GM19193 (cell line): ENCODE results near the gene CHRNA5.

Source experiments
- POLR2A ChIP-seq: IDR thresholded peaks from 4 replicates; pipeline ENCODE4 v1.6.1; 2011; ENCODE audit not compliant: insufficient read depth, insufficient read length; ENCODE audit errors: extremely low read depth

The CHRNA5 gene

DNA sequence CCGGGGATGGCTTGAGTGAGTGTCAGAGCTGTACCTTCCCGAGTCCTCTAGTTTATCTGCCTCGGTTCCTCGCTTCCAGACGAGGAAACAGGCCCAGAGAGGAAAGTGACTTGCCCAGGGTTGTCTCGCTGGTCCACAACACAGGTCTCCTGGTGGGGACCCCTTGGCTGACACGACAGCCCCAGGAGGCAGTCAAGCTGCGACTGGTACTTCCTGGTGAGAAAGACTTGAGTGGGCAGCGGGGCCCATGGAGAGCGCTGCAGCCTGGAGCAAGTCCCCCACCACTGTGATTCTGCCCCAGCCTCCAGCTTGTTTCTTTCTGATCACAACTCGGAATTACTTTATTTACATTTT is 600 bp upstream of the CHRNA5 start:
- no peak for TF ChIP-seq POLR2A

DNA sequence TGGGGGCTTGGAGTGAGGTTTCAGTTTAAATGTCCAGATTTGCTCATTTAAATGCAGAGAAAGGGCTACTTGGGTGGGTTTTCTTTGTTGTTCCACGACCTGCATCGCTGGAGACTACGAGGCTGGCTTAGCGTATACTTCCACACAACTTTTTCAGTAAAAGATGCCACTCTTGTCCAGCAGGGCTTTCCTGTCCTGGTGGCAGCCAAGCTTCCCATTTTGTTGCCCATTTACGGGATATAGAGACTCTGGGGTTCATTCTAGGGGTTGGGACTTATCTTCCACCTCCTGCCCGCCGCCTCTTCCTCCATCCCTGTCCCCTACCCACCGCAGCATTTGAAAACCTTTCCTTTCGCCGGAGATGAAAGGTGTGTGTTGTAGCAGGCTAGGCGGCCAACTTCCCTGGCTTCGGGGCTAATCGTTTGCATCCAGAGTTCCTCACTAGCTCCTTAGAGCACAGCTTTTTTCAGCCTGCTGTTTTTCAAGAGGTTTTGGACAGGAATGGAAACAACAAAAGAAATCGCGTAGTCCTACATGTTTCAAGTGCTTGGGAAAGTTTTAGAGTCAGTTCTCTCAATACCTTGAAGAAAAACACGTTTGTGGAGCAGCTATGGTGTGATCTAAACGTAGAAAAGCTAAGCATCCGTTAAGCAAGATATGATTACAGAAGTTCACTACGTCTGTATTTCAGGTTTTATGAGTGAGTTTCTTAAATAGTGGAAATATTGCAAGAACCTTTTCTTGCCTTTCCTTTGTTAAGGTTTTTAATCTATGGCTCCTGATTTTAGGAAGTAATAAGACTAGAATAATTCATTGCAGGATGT is 843 bp downstream of the CHRNA5 start:
- no peak for TF ChIP-seq POLR2A

DNA sequence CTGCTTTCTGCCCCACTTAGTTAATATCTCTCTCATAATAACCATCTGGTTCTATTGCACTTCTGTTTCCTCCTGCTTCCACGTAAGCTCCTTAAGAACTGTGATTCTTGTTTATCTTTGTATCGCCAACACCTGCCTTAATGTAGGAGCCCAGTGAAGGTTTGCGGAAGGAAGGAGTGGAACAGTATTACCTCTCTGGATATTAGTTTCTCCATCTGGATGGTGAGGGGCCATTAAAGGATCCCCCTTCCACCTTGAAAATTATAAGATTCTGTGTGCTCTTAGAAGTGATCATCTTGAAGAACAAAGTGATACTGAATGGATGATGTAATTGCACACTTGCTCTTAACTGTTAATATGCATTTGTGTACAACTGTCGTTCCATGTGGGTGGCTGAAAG is 2.2 kb downstream of the CHRNA5 start:
- no peak for TF ChIP-seq POLR2A

DNA sequence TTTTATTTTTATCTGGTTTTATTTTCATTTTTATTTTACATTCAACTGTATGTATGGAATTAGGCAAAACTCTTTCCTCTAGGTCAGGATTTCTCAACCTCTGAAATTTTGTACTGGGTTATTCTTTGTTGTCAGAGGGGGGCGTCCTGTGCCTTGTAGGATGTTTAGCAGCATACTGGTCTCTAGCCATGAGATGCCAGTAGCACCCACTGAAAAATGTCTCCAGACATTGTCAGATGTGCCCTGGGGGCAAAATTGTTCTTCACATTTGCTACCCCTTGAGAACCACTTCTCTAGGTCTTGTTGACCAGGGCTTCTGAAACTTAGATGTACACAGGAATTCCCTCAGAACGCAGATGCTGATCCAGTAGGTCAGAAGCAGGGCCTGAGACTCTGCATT is 5.4 kb downstream of the CHRNA5 start:
- no peak for TF ChIP-seq POLR2A

DNA sequence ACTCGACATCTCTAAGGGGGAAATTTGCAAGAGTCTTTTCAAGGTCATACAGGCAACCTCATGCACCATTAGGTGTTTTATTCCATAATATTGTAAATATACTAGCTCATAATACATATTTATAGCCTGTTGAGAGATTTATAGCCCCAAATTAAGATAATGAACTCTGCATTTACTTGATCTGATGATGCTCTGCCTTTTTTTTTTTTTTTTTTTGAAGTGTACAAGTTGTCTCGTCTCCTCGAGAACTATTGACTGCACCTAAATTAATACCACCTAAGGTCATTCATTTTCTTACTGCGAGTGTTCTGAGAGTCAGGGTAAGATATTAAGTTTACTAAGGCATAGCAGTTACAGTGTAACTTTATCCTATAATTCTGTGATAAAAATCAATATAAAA is 6.1 kb downstream of the CHRNA5 start:
- TF ChIP-seq POLR2A = no peak

DNA sequence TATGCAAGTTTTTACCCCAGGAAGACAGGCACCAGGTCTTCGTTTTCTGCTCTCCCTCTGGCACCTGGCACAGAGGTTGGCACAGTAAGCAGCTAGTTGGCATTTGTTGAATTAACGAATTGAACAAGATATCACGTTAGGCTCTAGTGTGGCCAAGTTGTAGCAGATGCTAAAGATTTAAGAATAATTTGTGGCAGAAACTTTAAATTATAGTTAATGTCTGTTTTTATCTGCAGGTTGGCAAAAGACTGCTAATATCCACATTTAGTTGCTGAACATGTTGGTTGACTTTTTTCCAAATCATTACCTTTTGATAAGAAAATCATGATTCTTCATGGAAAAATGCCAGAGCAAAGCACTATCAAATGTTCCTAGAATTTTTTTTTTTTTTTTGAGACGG is 8.1 kb downstream of the CHRNA5 start:
- no peak for TF ChIP-seq POLR2A

DNA sequence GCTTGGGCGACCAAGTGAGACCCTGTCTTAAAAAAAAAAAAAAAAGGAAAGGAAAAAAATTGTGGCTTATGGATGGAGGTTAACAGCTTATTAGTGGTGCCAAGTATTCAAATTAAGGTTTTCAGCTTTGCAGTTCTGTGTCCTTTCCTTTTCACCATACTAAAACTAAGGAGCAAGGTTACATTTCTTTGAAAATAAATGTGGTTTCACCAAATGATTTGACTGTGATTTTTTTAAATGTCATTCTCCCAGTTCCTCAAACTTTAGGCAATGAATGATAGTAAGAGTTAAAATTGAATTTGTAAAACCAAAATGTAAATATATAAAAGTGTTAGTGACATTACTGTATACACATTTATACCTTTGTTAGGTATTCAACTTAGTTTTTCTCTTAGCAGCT is 9.6 kb downstream of the CHRNA5 start:
- TF ChIP-seq POLR2A = no peak

DNA sequence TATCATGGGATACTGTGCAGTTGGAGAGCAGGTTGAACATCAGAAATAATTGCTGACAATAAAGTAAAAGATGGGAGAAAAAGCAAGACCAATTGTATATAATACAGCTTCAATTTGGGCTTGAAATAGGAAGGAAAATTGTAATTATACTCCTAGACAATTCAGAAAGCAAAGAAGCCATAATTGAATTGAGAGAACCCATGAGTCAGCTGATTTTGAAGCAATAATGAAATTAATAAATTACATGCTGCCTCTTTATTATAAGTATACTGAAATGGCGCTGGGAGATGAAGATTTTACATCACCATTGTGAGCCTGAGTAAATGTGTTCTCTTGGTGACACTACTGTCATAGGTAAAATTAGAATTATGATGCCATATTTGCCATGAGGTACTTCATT is 32.3 kb downstream of the CHRNA5 start:
- TF ChIP-seq POLR2A = no peak

DNA sequence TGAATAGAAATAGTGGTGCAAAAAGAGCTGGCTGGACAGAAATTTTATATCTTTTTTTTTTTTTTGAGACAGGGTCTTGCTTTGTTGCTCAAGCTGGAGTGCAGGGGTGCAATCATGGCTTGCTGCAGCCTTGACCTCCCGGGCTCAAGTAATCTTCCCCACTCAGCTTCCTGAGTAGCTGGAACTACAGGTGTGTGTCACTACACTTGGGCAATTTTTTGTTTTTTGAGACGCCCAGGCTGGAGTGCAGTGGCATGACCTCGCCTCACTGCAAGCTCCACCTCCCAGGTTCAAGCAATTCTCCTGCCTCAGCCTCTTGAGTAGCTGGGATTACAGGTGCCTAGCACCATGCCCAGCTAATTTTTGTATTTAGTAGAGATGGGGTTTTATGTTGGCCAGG is 33.0 kb downstream of the CHRNA5 start:
- TF ChIP-seq POLR2A = no peak

DNA sequence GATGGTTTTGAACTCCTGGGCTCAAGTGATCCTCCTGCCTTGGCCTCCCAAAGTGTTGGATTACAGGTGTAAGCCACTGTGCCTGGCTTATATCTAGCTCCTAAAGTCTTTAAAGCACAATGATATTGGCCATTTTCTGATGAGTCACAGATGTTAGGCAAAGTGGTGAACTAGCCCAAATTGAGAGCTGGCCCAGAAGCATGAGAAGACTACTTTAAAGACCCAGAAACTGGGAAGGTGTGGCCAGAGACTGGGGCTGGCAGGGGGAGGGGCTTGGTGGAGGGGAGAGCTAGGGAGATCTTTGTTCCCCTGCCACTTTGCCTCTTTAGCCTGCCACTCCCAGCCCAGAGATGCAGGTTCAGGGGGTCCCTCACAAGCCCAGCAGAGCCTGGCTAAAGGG is 33.9 kb downstream of the CHRNA5 start:
- no peak for TF ChIP-seq POLR2A

DNA sequence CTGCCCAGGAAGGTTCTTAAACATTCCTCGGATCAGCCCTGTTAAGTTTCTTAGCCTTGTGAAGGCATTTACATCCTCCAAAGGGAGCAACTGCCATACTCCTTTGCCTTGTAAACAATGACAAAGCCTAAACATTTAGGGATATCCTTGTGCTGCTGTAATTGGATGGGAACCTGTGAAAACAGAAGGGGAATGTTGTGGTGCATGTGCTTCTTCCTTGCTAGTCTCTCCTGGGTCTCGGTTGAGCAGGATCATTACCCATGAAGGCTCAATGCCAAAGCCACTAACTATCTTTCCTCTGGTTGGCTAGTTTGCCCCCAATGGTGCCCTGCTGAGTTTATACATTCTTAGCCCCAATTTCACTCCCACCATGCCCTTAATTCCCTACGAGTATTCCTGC is 38.1 kb downstream of the CHRNA5 start:
- TF ChIP-seq POLR2A = no peak

DNA sequence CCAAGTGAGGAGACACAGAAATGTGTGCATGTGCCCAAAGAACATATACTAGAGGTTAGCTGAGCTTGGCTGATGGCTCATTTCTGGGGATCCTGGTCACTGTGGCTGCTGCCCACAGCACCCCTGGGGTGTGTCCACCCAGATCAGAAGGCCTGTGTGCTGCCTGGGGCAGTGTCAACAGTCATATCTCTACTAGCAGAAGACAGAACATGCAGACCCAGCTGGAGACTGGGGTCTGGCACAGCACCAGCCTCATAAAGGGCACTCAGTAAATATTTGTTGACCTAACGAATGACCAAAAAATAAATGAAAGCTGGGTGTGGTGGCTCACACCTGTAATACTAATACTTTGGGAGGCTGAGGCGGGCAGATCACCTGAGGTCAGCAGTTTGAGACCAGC is 39.1 kb downstream of the CHRNA5 start:
- no peak for TF ChIP-seq POLR2A

DNA sequence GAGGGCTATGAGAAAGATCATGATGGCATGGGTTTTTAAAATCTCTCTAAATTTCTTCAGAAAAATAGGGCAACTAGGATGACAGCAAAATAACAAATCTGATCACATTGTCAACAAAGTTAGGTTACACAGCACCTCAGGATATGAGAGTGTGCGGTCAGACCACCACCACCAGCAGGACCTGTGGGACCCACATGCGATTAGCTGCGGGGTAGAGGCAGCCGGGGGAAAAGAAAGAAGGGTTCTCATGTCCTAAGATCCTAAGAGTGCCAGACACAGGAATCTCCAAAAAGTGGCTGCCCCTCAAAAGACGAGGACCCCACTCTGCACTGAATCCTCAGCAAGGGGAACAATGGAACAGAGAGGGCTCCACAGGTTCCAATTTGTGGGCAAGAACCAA is 39.9 kb downstream of the CHRNA5 start:
- no peak for TF ChIP-seq POLR2A

DNA sequence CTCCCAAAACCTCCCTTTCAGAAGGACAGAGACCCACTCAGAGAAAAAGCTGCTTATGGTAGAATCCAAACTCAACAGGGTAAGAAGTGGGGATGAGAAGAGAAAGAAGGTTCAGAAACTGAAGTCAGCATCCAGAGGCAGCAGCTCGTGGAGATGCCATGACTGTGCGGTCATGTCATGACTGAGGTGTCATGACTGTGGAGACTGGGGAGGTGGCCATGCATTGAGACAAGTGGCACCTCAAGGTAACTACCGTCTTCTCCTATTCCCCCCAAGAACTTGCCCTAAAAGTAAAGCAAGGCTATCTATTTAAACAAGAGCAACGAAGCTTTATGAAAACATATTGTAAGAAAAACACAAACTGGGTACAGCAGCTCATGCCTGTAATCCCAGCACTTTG is 40.4 kb downstream of the CHRNA5 start:
- no peak for TF ChIP-seq POLR2A

DNA sequence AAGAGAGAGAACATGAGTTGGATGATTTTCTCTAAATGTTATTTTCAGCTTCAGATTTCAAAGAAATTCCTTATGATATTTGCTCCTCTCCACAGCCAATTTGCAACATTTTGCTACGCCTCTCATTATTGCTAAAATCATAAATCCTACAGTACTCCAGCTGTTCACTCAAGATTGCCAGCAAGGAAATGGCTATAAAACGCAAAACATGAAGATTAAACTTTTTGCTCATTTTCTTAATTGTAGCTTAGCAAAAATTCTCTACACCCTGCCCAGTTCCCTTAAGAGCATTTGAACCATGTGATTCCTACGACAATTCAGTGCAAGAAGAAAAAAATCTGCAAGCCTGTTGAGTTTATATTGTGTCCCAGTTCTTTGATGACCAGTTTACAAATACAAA is 48.7 kb downstream of the CHRNA5 start:
- no peak for TF ChIP-seq POLR2A

DNA sequence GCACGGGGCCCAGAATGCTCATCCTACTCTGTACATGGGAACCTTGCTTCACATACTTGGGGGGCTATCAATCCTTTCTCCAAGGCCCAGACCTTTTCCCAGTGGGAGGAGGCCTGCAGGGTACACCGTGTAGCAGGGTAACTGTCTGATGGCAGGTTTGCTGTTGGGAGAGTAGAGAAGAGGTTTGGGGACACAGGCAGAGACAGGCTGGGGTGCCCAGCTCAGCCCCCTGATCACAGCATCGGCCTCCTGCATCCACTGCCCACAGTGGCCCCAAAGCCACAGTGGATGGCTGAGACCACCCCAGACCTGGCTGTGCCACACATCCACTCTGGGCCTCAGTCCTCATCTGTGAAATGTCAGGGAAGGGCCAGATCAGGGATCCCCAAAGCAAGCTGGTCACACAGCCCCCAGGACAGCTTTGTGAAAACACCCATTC is 49.9 kb downstream of the CHRNA5 start:
- TF ChIP-seq POLR2A = no peak

DNA sequence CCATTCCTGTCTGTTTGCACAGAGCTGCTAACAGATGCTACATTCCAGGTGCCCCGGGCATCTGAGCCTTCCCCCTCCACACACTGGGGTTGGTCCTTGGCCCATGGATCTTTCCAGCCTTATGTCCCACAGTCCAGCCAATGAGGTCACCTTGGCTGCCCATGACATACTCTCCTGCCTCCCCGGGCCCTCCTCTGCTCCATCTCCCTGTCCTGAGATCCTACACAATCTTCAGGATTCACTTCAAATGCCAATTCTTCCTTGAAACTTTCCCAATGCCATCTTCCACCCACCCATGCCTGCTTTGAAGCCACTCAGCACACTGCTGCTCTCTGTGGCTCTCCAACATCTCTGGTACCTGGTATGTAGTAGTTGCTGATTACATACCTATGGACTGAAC is 51.2 kb downstream of the CHRNA5 start:
- TF ChIP-seq POLR2A = no peak

DNA sequence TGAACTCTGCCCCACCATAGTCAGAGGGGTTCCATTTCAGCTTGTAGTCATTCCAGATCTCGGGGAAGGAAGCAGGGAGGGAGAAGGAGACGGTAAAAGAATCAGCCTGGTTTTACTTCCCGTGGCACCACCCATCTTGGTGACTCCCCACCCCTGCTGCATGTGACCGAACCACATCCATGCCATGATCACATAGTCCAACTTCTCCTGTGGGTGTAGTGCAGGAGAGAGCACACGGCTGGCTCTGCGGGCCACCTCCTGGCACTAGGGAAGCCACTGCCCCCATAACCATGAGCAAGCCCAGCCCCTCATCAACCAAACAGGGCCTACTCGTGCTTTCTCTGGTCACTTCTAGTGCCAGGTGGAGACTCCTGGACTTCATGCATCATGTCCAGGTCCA is 51.8 kb downstream of the CHRNA5 start:
- TF ChIP-seq POLR2A = no peak

DNA sequence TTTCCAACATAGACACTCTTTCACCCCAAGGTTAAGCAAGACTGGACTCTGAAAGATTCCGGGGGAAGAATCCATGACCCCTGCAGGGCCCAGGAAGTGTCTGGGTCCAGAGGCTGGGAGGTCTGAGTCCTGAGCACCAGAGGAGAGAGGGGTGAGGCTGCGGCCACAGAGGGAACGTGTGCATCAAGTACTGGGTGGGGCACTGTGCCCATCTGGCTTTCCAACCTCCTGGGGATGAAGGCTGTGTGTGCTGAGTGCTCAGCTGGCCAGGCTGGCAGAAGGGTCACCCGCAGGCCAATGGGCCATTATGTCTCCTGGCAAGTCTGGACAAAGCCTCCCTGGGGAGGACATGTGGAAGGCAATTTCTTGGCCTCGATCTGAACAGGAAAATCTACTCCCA is 52.2 kb downstream of the CHRNA5 start:
- TF ChIP-seq POLR2A = no peak
